ENCODE results near the gene CNBD2.
"Not testable (repeated sequence)": the region's sequence is repeated elsewhere in the genome, so short reads cannot be mapped to it uniquely, and the experiment has no call there.

Gene CNBD2

DNA sequence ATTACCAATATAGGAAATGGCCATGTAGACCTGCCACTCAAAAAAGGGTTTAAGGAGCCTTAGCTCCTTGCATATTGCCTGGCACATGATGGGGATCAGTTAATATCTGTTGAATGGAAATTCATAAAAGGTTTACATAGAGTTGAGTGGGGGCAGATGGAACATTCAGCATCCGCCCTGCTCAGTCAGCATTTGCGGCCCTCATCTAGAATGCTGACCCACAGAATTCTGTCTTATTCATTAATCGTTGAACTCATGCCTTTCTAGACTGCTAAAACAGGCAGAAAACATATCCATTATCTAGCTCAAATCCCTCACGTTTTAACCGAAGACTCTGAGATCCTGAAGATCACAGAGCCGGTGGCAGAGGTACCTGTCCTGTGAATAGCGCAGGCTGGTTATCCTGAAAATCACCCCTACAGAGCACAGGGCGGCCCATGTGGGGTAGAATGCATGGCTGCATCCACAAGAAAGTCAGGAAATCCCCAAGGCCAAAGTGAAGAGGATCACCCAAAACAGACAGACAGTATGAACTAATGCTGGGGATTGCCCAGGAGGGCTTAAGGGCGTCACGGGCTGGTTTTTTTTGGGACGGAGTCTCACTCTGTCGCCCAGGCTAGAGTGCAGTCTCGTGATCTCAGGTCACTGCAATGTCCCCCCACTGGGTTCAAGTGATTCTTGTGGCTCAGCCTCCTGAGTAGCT lies 59.9 kb downstream of the CNBD2 start:
- DNase-seq: no peak

DNA sequence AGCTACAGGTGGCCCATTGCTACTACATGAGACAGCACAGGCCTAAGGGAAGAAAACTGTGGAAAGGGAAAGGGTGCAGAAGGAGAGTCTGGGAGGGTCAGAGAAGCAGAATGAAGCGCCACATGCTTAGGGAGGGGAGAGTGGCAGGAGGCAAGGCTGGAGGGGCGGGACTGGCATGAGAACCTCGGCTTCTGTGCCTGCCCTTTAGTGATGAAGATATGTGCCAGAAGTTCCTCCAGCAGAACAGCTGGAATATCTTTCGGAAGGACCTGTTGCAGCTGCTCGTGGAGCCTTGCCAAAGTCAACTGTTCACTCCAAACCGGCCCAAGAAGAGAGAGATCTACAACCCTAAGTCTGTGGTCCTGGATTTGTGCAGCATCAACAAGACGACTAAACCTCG lies 61.8 kb downstream of the CNBD2 start:
- no peak for DNase-seq

DNA sequence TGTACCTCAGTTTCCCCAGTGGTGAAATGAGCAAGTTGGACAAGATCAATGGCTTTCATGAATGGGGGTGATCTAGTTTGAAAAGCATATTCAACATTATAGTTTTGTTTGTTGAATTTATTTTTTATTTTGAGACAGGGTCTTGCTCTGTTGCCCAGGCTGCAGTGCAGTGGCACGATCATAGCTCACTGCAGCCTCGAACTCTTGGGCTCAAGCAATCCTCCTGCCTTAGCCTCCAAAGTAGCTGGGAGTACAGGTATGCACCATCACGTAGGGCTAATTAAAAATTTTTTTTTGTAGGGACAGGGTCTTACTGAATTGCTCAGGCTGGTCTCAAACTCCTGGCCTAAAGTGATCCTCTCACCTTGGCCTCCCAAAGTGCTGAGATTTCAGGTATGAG lies 63.4 kb downstream of the CNBD2 start:
- no peak for DNase-seq

DNA sequence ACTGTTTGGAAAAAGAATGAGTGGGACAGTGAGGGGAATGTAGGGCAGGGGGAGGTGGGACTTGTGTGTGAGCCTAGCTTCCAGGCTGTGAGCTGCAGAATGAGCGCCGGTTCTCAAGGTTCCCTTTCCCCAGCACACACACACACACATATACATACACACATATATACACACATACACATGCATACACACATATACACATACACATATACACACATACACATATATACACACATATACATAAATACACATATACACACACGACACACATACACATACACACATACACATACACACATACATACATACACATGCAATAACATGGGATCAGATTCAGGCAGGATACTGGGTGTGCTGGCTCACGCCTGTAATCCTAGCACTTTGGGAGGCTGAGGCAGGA lies 66.5 kb downstream of the CNBD2 start:
- no peak for DNase-seq

DNA sequence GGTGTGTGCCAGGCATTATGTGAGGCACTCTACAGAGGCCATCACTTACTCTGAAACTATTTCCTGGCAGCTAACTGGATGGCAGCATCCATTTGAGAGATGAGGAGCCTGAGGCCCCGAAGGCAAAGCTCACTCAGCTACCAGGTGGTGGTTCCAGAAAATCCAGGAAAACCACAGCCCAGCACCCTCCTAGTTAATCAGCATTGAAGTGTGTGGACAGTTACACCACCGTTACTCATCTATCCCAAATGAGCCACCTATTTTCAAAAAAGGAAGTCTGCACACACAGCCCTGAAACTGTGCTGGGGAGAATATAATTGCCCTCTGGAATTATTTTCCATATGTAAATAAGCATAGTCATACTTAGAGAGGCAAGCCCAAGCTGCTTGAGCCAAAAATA lies 67.4 kb downstream of the CNBD2 start:
- no peak for DNase-seq

DNA sequence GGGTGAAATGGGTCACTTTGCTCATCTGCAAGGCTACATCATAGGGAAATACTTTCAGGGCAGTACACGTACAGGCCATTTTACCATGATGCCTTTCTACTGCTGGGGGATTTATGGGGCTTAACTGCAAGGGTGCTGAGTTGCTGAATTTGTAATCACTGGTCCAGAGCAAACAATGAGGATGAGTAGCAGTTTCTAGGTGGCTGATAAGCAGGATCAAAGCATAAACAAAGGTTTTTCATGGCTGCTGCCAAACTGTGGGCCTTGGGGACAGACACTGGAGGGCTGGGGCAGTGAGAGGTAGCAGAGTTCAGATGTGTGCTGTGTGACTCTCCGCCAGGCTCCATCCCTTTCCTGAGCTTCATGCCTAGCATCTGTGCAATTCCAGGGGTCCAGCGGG lies 68.3 kb downstream of the CNBD2 start:
- DNase-seq: no peak

DNA sequence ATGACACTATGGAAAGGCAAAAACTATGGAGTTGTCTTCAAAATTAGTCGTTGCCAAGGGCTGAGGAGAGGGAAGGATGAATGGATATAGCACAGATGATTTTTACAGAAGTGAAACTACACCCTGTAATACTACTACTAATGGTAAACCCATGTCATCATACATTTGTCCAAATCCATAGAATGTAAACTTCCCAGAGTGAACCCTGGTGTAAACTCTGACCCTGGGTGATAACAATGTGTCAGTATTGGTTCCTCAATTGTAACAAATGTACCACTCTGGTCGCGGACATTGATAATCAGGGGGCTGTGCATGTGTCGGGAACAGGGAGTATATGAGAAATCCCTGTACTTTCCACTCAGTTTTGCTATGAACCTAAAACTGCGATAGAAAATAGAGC lies 72.2 kb downstream of the CNBD2 start:
- DNase-seq: no peak

DNA sequence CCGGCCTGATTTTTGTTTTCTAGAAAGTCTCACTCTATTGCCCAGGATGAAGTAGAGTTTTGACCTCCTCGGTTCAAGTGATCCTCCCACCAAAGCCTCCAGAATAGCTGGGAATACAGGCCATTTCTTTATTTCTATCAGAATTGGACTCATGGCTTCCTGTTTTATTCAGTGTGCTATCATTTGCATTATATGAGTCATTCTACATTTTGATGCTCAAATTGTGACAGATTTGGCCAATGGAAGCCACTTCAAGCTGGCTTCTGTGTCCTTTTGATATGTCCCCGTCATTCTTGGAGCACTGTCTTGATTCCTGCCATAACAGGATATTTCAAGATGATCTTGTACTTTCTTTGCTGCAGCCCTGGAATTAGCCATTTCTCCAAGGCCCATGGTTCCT lies 75.1 kb downstream of the CNBD2 start:
- no peak for DNase-seq

DNA sequence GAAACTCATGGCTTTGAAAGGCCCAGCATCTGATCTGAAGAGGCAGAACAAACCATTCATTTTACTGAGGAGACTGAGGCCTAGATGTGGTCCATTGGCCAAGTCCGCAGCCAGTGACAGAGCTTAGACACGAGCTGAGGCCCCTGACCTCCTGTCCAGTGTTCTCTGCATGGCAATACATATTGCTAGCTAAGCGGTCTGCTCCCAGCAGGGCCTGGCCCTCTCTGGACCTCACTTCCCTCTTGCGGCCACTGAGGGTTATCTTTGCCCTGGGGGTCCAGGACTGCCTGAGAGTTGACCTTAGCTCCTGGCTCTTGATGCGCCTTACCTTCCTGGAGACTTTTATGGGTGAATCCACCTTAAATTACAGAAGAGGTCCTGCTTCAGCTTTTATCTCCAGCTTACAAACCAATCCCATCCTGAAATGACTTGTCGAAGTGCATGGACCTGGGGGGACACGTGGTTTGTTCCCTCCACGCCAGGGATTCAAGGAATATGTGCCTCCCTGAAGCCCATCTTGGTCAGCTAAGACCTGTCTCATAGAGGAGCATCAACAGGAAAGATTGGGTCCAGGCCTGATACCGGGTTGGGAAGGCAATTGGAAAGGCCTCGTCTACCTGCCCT lies 75.6 kb downstream of the CNBD2 start:
- DNase-seq: no peak

DNA sequence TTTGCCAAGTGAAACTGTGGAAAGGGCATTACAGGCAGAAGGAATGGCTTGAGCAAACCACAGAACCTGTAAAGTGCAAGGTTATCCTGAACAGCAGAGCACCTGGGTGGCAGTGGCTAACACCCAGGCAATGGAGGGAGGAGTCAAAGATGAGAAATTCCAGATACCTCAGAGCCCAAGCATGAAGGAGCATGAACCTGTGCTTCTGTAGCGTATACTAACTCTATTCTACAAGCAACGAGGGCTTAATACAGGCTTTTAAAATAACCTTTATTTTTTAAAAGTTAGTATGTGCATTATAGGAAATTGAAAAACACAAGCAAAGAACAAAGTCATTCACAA lies 77.0 kb downstream of the CNBD2 start:
- no peak for DNase-seq

DNA sequence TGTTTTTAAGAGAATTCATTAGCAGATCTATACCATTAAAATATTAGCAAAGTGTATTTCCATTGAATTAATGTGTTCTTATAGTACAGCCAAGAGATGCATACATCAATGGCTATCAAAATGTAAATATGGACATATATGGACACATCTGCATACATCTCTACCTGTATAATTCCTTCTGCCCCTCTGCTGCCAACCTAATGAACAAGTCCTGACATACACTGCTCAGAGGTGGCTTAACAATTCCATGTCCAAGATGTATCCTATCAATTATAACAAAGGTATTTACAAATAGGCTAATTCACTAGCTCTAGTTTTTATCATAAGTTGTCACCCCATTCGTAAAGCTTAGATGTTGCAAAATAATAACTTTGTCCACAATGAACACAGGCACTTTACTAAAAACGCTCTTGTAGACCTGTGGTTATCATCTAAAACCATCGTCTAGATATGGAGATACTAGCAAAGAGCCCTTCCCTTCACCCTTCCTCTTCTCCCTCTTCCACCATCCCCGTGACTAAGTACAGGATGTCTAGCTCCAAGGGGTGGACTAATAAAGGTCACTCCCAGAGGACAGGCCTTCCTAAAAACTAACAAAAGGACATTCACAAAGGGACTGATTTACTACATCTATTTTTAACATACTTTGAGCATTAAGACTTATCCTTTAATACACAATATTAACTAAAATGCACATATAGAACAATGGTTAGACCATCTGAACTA lies 77.8 kb downstream of the CNBD2 start:
- DNase-seq: not testable (repeated sequence)

DNA sequence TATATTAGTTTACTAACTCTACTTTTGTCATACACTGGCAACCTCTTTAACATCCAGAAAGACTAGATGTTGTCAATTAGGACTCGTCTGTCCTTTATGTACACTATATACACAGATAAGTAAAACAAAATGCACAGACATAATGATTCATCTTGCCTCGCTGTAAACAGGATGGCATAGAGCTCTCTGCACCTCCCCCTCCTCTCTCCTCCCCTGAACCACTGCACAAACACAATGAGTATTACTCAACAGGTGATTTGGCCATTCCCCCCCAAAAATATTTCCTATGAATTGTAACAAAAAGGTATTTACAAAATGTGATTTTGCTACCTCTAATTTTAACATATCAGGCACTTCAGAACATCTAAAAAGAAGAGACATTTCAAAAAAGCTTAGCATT lies 81.0 kb downstream of the CNBD2 start:
- DNase-seq: not testable (repeated sequence)

DNA sequence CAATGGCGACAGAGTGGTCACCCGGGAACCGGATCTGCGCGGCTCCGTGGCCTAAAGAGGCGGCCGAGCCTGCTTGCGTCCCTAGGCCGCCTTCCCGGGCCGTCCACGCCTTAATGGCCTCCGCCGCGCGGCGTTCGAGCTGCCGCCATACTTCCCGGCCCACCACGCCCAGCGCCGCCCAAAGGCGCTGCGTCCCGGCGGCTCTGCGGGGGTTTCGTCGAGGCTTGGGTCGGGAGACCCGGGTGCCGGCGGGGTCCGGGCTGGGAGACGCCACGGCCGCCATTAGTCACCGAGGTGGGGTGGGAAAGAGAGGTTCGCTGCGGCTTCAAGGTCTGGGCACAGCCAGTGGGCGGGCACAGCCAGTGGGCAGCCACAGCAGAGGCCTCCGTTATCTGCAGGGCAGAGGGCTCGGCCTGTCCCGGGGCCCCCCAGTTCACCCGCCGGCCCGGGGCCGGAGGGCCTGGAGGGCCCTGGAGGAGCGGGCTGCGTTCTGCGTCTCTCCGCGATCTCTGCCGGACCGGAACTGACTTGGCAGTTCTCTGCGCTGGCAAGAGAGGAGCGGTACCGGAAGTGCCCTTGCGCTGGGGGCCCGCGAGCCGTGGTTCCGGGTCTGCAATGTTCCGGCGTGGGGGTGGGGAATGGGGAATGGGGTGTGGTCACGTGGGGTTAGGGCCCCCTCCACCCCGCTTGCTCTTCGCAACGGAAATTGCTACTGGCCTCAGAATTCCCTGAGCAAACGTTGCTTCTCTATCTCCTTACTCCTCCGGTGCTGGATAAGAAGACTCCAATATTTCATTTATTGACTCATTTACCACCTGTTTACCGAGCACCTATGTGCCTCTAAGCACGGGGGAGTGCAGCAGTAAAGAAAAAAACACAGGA lies 82.3 kb downstream of the CNBD2 start:
- peak; percentile 80 for DNase-seq

DNA sequence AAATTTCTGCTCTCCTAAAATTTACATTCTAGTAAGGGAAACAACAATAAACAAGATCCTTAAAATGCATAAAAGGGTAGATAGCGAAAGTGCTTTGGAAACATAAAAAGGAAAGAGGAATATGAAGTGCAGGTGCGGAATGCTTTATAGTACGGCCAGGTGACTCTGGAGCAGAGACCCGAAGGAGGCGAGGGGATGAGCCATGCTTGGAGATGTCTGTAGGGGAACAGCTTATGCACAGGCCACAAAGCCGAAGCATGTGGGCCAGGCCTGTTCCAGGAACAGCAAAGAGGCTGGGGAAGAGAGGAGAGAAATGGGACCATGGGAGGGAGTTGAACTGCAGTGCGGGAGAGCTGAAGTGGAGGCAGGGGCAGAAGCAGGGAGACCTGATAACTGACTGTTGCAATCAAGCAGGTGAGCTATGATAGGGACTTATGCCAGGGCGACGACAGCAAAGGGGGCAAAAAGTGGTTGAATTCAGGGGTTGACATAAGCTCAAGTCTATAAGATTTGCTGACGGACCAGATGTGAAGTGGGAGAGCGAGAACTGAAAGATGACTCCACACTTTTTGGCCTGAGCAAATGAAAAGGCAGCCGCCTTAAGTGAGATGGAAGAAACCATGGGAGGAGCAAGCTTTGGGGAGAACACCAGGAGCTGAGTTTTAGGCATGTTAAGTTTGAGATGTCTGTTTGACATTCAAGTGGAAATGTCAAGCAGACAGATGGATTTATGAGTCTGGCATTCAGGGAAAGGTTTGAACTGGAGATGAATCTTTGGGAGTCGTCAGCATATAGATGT lies 83.1 kb downstream of the CNBD2 start:
- DNase-seq: no peak

DNA sequence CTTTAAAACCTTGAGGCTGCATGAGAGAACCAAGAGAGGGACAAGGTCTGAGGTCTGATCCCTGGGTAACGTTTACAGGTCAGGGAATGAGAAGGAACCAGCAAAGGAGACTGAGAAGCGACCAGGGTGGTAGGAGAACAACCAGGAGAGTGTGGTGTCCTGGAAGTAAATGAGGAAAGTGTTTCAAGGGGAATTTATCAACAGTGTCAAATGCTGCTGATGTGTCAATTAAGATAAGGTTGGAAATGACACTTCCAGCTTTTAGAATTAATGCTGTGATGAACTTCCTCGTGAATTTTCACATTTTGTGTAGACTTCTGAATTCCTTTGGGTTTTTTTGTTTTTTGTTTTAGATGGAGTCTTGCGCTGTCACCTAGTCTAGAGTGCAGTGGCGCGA lies 83.7 kb downstream of the CNBD2 start:
- no peak for DNase-seq

DNA sequence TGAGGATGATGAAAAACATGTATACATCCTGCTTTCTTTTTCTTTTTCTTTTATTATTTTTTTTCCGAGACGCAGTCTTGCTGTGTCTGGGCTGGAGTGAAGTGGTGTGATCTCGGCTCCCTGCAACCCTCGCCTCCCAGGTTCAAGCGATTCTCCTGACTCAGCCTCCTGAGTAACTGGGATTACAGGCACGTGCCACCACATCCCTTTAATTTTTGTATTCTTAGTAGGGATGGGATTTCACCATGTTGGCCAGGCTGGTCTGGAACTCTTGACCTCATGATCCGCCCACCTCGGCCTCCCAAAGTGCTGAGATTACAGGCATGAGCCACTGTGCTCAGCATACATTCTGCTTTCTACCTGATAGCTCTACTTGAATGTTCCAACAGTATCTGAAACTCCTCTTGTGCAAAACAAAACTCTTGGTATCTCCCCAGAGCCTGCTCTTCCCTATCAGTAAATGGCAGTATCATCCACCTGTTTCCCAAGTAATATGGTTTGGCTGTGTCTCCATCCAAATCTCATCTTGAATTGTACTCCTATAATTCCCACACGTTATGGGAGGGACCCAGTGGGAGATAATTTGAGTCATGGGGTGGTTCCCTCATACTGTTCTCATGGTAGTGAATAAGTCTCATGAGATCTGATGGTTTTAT lies 85.6 kb downstream of the CNBD2 start:
- DNase-seq: not testable (repeated sequence)

DNA sequence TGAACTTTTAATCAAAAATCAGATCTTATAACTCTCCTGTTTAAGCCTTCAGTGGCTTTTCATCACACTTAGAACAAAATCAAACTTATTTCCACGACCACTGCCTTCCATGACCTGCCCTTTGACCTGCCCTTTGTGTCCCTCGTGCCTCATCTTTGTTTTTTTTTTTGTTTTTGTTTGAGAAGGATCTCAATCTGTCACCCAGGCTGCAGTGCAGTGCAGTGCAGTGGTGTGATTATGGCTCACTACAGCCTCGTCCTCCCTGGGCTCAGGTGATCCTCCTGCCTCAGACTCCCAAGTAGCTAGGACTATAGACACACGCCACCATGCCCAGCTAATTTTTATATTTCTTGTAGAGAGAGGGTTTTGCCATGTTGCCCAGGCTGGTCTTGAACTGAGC lies 86.8 kb downstream of the CNBD2 start:
- DNase-seq: no peak

DNA sequence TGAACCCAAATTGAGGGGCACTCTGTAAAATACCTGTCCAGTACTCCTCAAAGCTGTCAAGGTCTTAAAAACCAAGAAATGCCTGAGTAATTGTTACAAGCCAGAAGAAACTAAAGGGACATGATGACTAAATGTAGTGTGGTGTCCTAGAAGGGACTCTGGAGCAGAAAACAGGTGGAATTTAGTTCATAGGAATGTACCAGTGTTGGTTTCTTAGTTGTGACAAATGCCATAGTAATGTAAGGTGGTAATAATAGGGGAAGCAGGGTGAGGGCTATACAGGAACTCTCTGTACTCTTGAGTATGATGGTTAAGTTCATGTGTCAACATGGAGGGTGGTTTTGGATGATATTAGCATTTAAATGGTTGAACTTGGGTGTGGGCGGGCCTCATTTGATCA lies 92.3 kb downstream of the CNBD2 start:
- no peak for DNase-seq

DNA sequence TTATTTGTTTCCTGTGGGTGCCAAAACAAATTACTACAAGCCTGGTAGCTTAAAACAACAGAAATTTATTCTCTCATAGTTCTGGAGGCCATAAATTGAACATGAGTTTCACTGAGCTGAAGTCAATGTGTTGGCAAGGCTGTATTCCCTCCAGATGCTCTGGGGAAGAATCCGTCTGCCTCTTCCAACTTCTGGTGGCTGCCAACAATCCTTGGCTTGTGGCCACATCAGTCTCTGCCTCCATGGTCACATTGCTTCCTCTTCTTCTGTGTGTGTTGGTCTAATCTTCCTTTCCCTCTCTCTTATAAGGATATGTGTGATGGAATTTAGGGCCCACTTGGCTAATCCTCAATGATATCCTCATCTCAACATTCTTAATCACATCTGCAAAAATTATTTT lies 93.4 kb downstream of the CNBD2 start:
- no peak for DNase-seq

DNA sequence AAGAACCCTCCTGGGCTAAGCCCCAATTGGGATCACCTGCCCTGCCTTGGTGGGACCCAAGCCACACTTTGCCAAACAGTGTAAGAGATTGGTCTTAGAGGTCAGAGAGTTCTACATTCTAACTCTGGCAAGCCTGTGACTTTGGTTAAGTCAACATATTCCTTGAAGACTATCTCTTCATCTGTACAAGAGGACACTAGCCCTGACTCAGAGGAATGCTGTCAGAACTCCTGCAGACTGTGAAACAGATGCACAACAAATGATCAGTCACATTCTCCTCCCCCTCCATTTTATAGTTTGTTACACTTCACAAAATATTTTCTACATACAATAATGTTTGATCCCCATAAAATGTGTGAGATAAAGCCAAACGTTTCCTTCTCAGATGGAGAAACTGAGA lies 94.4 kb downstream of the CNBD2 start:
- DNase-seq: no peak

DNA sequence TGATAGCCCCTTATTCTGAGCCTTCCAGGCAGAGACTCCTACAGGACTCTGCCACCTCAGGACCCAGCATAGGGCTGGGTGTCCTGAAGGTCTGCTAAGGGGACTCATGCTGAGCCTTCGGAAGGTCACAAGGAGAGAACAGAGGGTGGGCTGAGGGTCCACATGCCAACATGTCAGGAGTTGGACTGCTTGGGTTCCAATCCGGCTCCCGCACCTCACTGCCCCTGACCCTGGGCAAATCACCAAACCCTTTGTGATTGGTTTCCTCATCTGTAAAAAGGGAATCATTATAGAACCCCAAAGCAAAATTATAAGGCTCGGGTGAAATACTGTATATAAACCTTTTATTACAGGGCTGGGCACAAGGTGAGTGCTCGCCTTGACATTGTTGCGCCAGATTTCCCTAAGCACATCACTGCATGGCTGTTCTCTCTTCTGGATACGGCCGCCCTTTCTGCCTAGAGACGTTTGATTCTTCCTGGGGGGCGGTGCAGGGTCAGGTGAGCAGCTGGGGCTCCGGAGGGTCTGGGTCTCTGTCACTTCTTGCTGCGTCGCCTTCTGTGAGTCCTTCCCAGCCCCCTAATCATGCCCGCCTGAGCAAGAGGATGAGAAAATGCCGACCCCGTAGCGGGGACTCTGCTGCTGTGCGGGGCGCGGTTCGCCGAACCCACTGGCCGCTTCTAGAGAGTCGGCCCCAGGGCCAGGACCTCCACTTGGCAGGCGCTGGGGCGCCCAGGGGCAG lies 95.7 kb downstream of the CNBD2 start:
- DNase-seq: no peak

Measured in DMS153 (cell line).